ENCODE measurements around the gene CDKAL1. TPM values are rescaled to one million over a fixed set of nuclear protein-coding genes. Genes with fewer than 3 reads are reported as not detected.
"Not testable (repeated sequence)": the region's sequence is repeated elsewhere in the genome, so short reads cannot be mapped to it uniquely, and the experiment has no call there.

Gene CDKAL1
- total RNA-seq, 1 experiment from 2014 or later: 16.1 TPM

DNA sequence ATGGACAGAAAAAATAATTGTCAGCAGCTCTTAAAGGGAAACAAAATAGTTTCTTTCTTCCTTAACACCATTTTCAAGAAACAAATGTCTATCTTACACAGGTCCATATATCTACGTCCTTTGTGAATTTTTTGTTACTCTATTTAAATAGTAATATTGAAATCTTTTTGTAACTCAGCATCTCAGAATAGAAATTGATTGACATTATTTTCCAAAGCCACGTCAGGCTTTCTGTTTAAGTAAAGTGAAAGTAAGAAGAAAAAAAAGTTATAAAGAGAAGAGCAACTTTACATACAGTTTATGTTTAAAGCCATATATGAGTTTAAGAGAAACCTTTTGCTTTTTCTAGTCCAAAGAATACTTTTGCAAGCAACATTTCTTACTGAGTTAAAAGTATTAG is 656.4 kb downstream of the CDKAL1 start:
- Histone ChIP-seq H3K9me2 (ENCODE audit: insufficient read depth) (no peaks in the 10 kb centered on the region), H3K4me1 (replicated peaks; ENCODE audit: insufficient read depth) (no peaks in the 10 kb centered on the region), H3K27me3 (ENCODE audit: insufficient read depth, low read depth) (no peaks in the 10 kb centered on the region), H3K36me3 (ENCODE audit: low read depth) (no peaks in the 10 kb centered on the region), H3K4me2 (no peak overlapping the region), H3K4me3 (no peak overlapping the region), H3K79me2 (ENCODE audit: low read depth) (no peaks in the 10 kb centered on the region), H2AFZ (no peak overlapping the region), H3K9me3 (ENCODE audit: insufficient read depth, low read depth) (no peaks in the 10 kb centered on the region), H3F3A (ENCODE audit: insufficient read depth, low read depth) (no peaks in the 10 kb centered on the region), H4K20me1 (ENCODE audit: insufficient read depth) (no peaks in the 10 kb centered on the region), H3K27ac (no peak overlapping the region)
- no peak for DNase-seq
- intact Hi-C loops (cut with micrococcal nuclease; ENCODE audit: unreplicated experiment): no loop called here
- TF ChIP-seq, protein P1, sequence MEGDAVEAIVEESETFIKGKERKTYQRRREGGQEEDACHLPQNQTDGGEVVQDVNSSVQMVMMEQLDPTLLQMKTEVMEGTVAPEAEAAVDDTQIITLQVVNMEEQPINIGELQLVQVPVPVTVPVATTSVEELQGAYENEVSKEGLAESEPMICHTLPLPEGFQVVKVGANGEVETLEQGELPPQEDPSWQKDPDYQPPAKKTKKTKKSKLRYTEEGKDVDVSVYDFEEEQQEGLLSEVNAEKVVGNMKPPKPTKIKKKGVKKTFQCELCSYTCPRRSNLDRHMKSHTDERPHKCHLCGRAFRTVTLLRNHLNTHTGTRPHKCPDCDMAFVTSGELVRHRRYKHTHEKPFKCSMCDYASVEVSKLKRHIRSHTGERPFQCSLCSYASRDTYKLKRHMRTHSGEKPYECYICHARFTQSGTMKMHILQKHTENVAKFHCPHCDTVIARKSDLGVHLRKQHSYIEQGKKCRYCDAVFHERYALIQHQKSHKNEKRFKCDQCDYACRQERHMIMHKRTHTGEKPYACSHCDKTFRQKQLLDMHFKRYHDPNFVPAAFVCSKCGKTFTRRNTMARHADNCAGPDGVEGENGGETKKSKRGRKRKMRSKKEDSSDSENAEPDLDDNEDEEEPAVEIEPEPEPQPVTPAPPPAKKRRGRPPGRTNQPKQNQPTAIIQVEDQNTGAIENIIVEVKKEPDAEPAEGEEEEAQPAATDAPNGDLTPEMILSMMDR (conservative IDR thresholded peaks at IDR 0.05): no peak
- no peak for TF ChIP-seq EZH2 (IDR thresholded peaks at IDR 0.05; ENCODE audit: low read depth)
- CTCF ChIA-PET: no interaction called here
- POLR2A ChIA-PET (ENCODE audit: unreplicated experiment): no interaction called here
- BruUV-seq (replicated peaks): no TSS peak

DNA sequence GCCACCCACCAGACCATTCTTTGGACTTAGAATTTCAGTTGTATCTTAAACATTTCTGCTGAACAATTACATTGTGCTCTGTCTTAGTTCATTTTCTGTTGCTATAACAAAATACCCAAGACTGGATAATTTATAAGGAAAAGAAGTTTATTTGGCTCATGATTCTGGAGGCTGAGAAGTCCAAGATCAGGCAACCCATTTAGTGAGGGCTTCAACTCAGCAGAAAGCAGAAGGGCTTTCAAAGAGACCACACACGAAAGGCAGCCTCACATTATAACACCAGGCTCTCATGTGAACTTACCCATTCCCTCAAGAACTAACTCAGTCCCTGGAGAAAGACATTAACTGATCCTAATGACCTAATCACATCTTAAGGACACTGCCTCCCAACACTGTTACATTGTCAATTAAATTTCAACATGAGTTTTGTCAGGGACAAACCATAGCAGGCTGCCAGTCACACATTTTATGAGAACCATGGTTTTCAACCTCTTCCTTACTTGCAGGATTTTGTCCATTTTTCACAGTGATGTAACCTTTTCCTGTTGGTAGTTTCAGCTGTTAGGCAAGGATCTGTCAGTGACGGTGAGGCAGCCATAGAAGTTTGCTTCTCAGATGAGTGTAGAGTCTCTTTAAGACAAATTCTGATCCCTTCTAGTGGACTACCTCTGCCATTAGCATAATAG is 659.7 kb downstream of the CDKAL1 start:
- H3K4me3 ChIP-seq: no peak overlapping the region
- no peaks in the 10 kb centered on the region for H3K79me2 ChIP-seq (ENCODE audit: low read depth)
- POLR2A ChIA-PET (ENCODE audit: unreplicated experiment): no interaction called here
- no TSS peak for BruUV-seq (replicated peaks)
- H3K9me2 ChIP-seq (ENCODE audit: insufficient read depth): no peaks in the 10 kb centered on the region
- no peak overlapping the region for H2AFZ ChIP-seq
- no peaks in the 10 kb centered on the region for H3K9me3 ChIP-seq (ENCODE audit: insufficient read depth, low read depth)
- DNase-seq: no peak
- no peaks in the 10 kb centered on the region for H4K20me1 ChIP-seq (ENCODE audit: insufficient read depth)
- no peak overlapping the region for H3K27ac ChIP-seq
- no peaks in the 10 kb centered on the region for H3K27me3 ChIP-seq (ENCODE audit: insufficient read depth, low read depth)
- H3K36me3 ChIP-seq (ENCODE audit: low read depth): no peaks in the 10 kb centered on the region
- H3K4me1 ChIP-seq (replicated peaks; ENCODE audit: insufficient read depth): no peaks in the 10 kb centered on the region
- no peak for TF ChIP-seq EZH2 (IDR thresholded peaks at IDR 0.05; ENCODE audit: low read depth)
- TF ChIP-seq, protein P1 (conservative IDR thresholded peaks at IDR 0.05): no peak
- CTCF ChIA-PET: no interaction called here
- no peaks in the 10 kb centered on the region for H3F3A ChIP-seq (ENCODE audit: insufficient read depth, low read depth)
- no peak overlapping the region for H3K4me2 ChIP-seq
- intact Hi-C loops (cut with micrococcal nuclease; ENCODE audit: unreplicated experiment): no loop called here

DNA sequence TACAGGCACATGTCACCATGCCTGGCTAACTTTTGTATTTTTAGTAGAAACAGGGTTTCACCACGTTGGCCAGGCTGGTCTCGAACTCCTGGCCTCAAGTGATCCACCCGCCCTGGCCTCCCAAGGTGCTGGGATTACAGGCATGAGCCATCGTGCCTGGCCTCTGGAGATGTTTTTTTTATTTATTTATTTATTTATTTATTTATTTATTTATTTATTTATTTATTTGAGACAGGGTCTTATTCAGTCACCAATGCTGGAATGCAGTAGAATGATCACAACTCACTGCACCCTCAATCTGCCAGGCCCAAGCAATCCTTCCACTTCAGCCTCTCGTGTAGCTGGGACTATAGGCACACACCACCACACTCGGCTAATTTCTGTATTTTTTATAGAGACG is 661.0 kb downstream of the CDKAL1 start:
- H3K36me3 ChIP-seq (ENCODE audit: low read depth); H3K9me2 ChIP-seq (ENCODE audit: insufficient read depth); H3K27me3 ChIP-seq (ENCODE audit: insufficient read depth, low read depth); H3K79me2 ChIP-seq (ENCODE audit: low read depth); CTCF ChIA-PET; DNase-seq; H3F3A ChIP-seq (ENCODE audit: insufficient read depth, low read depth); BruUV-seq (replicated peaks); H3K4me3 ChIP-seq; H3K4me2 ChIP-seq; H4K20me1 ChIP-seq (ENCODE audit: insufficient read depth); H3K27ac ChIP-seq; H3K9me3 ChIP-seq (ENCODE audit: insufficient read depth, low read depth); H2AFZ ChIP-seq; POLR2A ChIA-PET (ENCODE audit: unreplicated experiment); H3K4me1 ChIP-seq (replicated peaks; ENCODE audit: insufficient read depth); intact Hi-C loops (cut with micrococcal nuclease; ENCODE audit: unreplicated experiment): not testable (repeated sequence)

DNA sequence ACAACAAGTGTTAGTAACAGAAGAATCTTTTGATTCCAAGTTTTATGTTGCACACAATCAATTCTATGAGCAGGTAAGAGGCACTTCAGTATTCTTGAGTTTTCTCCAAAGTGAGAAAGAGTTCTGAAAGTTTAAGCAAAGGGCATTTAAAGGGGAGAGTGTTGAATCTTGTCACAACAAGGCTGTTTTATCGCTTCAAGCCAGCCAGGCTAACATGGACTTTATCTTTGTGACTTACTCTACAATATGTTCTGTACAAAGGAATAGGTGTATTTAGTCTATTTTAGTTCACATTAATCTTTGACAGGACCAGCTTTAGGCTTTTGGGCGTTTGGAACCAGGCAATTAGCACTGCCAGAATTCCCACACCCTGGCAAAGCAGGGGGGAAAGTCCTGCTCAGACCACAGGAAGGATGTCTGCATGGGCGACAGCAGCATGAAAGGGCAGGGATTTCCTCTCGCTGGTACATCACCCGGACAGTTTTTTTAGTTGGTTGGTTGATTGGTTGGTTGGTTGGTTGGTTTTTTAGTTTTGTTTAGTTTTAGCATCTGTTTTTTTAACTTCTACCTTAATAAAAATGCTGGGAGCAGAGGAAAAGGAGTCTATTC is 663.9 kb downstream of the CDKAL1 start:
- ChIA-PET POLR2A (ENCODE audit: unreplicated experiment) (no interaction called here), CTCF (no interaction called here)
- Histone ChIP-seq H3K27me3 (ENCODE audit: insufficient read depth, low read depth) (no peaks in the 10 kb centered on the region), H3F3A (ENCODE audit: insufficient read depth, low read depth) (no peaks in the 10 kb centered on the region), H2AFZ (no peak overlapping the region), H3K9me2 (ENCODE audit: insufficient read depth) (no peaks in the 10 kb centered on the region), H3K79me2 (ENCODE audit: low read depth) (no peaks in the 10 kb centered on the region), H3K36me3 (ENCODE audit: low read depth) (no peaks in the 10 kb centered on the region), H4K20me1 (ENCODE audit: insufficient read depth) (no peaks in the 10 kb centered on the region), H3K27ac (no peak overlapping the region), H3K4me2 (no peak overlapping the region), H3K4me1 (replicated peaks; ENCODE audit: insufficient read depth) (peaks cover 7% of the 10 kb centered on the region; the same call in 1 of the 2 replicates), H3K9me3 (ENCODE audit: insufficient read depth, low read depth) (no peaks in the 10 kb centered on the region), H3K4me3 (no peak overlapping the region)
- no TSS peak for BruUV-seq (replicated peaks)
- intact Hi-C loops (cut with micrococcal nuclease; ENCODE audit: unreplicated experiment): no loop called here
- DNase-seq: no peak
- TF ChIP-seq EZH2 (IDR thresholded peaks at IDR 0.05; ENCODE audit: low read depth): no peak
- TF ChIP-seq, protein P1 (conservative IDR thresholded peaks at IDR 0.05): no peak
